ENCODE data around the gene KCNK3.
"Not testable (repeated sequence)": the region's sequence is repeated elsewhere in the genome, so short reads cannot be mapped to it uniquely, and the experiment has no call there.

Gene KCNK3

GRCh38 chr2:26756337-26756736, 63.8 kb downstream of the KCNK3 start:
- DNase-seq (ENCODE audit: low read depth in 2 of 2): no peak

- DNase-seq (ENCODE audit: low read depth in 2 of 2): no peak
Measured at GRCh38 chr2:26757873-26758789, 65.6 kb downstream of the KCNK3 start.

DNA sequence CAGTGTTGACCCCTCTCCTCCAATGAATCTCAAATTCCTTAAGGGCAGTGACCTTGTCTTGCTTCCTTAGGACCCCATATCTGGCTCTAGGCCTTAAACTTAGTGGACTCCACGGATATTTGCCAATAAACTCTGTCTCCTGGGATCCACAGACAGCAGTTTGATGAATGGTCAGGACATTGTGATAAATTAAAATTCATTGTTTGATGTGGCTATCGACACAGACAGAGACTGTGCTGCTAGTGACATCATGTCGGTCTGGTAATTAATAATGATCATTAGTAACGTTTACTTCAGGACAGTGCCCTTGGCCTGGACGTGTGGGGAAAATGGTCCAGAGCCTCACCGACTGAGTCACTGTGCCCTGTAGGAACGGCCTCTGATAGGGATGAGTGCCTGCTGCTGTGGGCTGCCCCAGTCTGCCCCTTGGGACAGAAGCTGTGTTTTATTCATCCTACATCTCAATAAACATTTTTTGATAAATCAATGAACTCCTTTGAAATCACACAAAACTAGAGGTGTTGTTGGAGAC, 66.3 kb downstream of the KCNK3 start:
- DNase-seq (ENCODE audit: low read depth in 2 of 2): no peak

GRCh38 chr2:26759845-26760244, 67.3 kb downstream of the KCNK3 start:
- DNase-seq (ENCODE audit: low read depth in 2 of 2): no peak

GRCh38 chr2:26760991-26761390, 68.5 kb downstream of the KCNK3 start:
- DNase-seq (ENCODE audit: low read depth in 2 of 2): not testable (repeated sequence)

DNA sequence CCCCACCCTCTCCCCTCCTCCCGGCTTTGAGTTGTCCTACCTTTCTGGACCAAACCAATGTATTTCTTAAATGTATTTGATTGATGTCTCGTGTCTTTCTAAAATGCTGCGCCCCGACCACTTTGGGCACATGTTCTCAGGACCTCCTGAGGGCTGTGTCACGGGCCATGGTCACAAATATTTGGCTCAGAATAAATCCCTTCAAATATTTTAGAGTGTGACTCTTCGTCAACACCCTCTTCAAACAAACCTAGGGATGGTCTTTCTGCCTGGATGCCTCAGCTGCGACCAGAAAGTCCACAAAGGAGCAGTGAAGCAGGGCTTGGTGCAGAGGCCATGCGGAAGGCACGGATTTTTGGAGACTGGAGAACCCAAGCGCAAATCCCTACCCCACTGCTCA, 70.5 kb downstream of the KCNK3 start:
- DNase-seq (ENCODE audit: low read depth in 2 of 2): no peak

GRCh38 chr2:26764078-26764887, 71.8 kb downstream of the KCNK3 start, which contains the start of gene SLC35F6:
TSS of gene SLC35F6 (plus strand) at chr2:26764284. CDS start at chr2:26764350, 66 bp downstream.
- peak; percentile 56 to 75 for DNase-seq (ENCODE audit: low read depth in 2 of 2)

- DNase-seq (ENCODE audit: low read depth in 2 of 2): no peak
Measured at GRCh38 chr2:26764906-26765305, 72.4 kb downstream of the KCNK3 start.

DNA sequence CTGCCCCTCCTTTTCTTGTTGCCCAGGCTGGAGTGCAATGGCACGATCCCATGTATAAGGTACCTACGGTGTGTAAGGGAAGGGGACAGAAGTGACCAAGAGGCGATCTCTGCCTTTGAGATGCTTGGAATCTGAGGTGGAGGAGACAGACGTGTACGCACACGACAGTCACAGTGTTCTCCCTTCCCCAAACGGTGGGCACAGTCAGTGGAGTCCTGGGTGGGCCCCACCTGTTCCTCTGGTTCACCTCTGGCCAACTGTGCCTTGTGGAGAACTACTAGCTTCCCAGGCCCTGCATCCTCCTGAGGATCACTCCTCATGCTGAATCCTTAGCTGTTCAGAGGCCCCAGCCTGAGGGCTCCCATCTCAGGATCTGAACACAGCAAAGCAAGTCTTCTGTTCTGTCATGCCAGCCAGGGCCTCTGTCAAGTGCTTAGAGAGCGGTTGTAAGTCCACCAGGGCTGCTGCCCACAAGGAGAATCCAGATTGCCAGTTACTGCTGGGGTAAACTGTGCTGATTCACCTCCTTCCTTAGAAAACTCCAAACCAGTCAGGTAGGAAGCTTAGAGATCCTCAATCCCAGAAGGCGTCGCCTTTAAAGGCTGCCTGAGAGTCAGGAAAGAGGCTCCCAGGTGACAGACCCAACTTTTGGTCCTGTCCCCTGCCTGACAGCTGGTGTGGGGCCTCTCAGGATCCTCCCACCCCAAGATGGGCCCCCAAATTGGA, 73.1 kb downstream of the KCNK3 start:
- no peak for DNase-seq (ENCODE audit: low read depth in 2 of 2)

- DNase-seq (ENCODE audit: low read depth in 2 of 2): no peak
Measured at GRCh38 chr2:26767129-26767528, 74.6 kb downstream of the KCNK3 start.

GRCh38 chr2:26767894-26768487, 75.5 kb downstream of the KCNK3 start:
- no peak for DNase-seq (ENCODE audit: low read depth in 2 of 2)

- DNase-seq (ENCODE audit: low read depth in 2 of 2): no peak
Measured at GRCh38 chr2:26768759-26769088, 76.2 kb downstream of the KCNK3 start.

DNA sequence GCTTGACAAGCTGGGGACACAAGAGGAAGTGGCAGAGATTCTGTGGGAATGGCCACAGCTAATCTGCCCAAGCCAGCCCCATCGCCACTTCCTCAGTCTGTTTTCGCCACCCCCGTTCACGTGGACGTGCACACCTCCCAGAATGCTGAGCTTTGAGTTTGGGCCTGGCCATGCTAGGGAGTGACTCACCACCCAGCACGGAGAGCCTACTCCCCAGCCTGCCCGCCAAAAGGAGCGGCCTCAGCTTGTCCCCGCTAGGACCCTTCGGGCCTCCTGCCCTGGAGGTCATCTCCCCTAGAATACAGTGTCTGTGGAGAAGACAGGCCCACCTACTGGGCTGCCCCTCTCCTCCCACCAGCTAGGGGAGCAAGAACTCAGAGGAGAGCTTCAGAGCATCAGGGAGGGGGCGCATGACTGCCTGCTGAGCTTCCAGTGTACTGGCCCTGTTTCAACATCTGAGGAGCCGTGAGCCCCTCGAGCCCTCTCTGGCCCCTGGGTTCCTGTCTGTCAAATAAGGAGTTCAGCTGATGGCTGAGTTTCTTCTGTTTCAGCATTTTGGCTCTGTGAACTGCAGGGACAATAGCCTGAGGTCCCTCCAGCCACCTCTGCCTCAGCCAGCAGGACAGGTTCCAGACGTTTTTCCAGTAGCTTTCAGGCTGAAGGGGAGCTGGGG, 76.7 kb downstream of the KCNK3 start:
- peak in 1 of 2 donors; percentile 23 for DNase-seq (ENCODE audit: low read depth in 2 of 2)

DNA sequence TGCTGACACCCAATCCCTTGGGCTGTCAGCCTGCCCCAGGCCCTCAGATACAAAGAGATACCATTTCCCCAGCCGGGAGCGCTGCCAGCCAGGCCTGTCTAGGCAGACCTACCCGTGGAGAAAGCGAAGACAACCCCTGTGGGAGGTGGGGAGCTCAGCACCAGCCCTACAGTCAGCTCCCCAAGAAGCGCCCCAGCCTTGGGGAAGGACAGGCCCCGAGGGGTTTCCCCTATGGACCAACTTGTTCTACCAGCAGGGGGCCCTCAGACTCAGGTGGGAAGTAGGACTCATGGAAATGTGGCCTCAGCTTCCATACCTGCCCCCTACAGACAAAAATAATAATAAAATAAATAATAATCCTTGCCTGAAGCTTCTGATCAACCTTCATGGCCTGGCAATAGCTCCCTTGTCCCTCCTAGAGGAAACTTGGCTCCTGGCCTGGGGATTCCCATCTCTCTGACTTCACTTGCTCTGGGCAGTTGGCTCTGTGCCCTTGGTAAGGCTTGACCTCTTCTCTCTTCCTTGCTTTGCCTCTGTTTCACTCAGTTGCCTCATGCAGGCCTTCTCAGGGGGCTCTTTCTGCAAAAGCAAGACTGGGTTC, 78.6 kb downstream of the KCNK3 start:
- peak in 1 of 2 donors; percentile 16 for DNase-seq (ENCODE audit: low read depth in 2 of 2)

- DNase-seq (ENCODE audit: low read depth in 2 of 2): no peak
Measured at GRCh38 chr2:26772064-26773001, 79.8 kb downstream of the KCNK3 start.

- no peak for DNase-seq (ENCODE audit: low read depth in 2 of 2)
Measured at GRCh38 chr2:26776195-26776800, 83.8 kb downstream of the KCNK3 start.

DNA sequence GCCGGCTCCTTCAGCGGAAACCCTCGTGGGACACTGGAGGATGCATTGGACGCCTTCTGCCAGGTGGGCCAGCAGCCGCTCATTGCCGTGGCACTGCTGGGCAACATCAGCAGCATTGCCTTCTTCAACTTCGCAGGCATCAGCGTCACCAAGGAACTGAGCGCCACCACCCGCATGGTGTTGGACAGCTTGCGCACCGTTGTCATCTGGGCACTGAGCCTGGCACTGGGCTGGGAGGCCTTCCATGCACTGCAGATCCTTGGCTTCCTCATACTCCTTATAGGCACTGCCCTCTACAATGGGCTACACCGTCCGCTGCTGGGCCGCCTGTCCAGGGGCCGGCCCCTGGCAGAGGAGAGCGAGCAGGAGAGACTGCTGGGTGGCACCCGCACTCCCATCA, 85.6 kb downstream of the KCNK3 start:
- no peak for DNase-seq (ENCODE audit: low read depth in 2 of 2)

DNA sequence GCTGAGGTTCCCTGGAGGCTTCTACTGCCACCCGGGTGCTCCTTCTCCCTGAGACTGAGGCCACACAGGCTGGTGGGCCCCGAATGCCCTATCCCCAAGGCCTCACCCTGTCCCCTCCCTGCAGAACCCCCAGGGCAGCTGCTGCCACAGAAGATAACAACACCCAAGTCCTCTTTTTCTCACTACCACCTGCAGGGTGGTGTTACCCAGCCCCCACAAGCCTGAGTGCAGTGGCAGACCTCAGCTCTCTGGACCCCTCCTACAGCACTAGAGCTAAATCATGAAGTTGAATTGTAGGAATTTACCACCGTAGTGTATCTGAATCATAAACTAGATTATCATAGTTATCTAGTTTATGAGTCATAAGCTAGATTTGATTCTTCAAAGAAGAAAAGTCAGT, 86.0 kb downstream of the KCNK3 start:
- DNase-seq (ENCODE audit: low read depth in 2 of 2): no peak

- DNase-seq (ENCODE audit: low read depth in 2 of 2): no peak
Measured at GRCh38 chr2:26780203-26780760, 87.8 kb downstream of the KCNK3 start.
